Measurements from ENCODE around the gene TCEAL9.

Gene TCEAL9

DNA sequence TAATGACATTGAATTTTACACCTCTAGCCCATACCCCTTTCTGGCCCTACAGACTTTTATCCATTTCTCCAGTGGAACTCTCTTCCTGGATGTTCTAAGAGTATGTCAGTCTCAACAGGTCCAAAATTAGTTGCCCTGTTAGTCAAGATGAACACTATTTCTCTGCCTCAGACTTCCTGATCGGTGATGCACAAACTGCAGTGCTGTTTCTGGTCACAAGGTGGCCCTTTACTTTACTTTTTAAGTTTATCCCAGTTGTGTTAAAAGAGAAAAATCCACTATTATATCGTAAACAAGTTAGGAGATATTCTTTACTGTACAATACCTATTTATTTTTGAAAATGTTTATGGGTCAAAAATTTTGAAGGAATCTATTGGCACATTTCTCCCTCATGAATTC lies 13.2 kb upstream of the TCEAL9 start:
- TF ChIP-seq CTCF (IDR thresholded peaks at IDR 0.05), result peak; percentile 64

DNA sequence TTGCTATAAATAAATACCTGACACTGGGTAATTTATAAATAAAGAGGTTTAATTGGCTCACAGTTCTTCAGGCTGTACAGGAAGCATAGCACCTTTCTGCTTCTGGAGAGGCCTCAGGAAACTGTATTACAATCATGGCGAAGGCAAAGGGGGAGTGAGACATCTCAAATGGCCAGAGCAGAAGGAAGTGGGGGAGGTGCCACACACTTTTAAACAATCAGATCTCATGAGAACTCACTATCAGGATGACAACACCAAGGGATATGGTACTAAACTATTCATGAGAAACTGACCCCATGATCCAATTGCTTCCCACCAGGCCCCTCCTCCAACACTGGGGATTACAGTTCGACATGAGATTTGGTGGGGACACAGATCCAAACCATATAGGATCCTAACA lies 11.7 kb upstream of the TCEAL9 start:
- no peak for TF ChIP-seq CTCF (IDR thresholded peaks at IDR 0.05)

DNA sequence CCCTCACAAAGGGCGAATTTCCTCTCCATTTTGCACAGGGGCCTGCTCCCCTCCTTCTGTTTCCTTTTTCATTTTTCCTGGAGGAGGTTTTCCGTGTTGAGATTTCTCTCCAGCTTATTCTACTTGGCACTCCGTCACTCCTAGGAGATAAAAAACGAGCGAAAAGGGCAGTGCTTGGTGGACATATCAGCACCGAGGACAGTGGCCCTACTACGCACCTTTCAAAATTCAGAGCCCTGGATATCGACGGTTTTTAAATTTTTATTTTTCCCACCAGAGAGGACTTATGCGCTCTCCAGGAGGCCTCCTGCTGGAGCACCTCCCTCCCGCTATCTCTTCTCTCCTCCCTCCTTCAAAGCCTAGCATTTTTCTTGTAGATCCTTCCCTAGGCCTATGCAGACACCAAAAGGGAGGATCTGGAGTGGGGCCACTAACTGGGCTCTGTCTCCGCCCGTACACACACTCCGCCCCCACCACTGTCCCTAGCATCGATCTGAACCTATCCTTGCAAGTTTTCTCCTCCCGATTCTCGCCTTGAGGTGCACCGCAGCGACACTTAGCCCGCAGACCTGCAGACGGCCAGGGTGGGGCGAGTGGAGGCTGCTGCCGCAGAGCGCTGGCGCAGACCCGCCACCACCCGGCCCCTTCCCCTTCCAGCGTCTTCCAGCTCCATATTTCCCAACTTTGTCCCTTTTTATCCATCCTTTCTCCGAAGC lies 8.5 kb upstream of the TCEAL9 start:
- TF ChIP-seq CTCF (IDR thresholded peaks at IDR 0.05), result no peak

GRCh38 chrX:103356858-103357257 lies 552 bp downstream of the TCEAL9 start:
- TF ChIP-seq CTCF (IDR thresholded peaks at IDR 0.05), result no peak

DNA sequence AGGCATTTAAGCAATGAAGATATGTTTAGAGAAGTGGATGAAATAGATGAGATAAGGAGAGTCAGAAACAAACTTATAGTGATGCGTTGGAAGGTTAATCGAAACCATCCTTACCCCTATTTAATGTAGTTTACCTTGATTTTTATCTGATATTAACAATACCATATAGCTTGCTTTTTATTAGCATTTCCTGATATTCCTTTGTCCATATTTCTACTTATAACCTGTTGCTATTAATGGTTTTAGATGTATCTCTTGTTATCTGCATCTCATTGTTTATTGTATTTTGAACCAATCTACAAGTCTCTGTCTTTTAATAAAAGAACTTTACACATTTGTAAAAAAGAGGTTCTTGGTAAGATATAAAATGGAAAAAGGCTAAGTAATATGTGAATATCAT lies 1.6 kb downstream of the TCEAL9 start:
- TF ChIP-seq CTCF (IDR thresholded peaks at IDR 0.05), result no peak

- no peak for TF ChIP-seq CTCF (IDR thresholded peaks at IDR 0.05)
These were observed 3.8 kb downstream of the TCEAL9 start for GRCh38 chrX:103360092-103360491.

GRCh38 chrX:103360916-103361315 lies 4.6 kb downstream of the TCEAL9 start:
- TF ChIP-seq CTCF (IDR thresholded peaks at IDR 0.05), result no peak

DNA sequence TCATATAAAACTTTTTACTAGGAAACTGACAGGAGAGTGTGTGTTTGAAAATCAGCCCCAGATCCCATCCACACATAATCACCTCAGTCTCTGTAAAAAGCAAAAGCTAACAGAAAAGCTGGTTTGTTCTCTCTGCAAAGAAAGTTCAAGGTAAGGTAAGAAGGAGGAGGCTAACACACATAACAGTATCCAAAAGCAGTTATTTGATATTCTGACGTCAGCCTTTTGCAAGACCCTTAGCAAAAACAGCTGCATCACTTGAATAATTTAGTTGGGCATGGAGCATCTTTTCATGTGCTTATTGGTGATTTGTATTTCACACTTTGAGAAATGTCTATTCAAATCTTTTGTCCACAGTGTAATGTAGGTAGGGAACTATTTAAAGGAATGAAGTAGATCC lies 5.5 kb downstream of the TCEAL9 start:
- no peak for TF ChIP-seq CTCF (IDR thresholded peaks at IDR 0.05)

Measured in LNCAP (cell line).